GM03348 (cell line): Measurements from ENCODE around the gene SLC24A3.
"Not testable (repeated sequence)": the region's sequence is repeated elsewhere in the genome, so short reads cannot be mapped to it uniquely, and the experiment has no call there.

Source experiments
- DNase-seq: peaks from one replicate; pipeline ENCODE4 v3.0.0; 2012; ENCODE audit warnings: low spot score

SLC24A3 gene

GRCh38 chr20:19633985-19634384, 421.5 kb downstream of the SLC24A3 start:
- DNase-seq, result no peak

GRCh38 chr20:19639471-19640045, 427.1 kb downstream of the SLC24A3 start:
- DNase-seq, result not testable (repeated sequence)

GRCh38 chr20:19642860-19643259, 430.4 kb downstream of the SLC24A3 start:
- no peak for DNase-seq

GRCh38 chr20:19644085-19644484, 431.6 kb downstream of the SLC24A3 start:
- no peak for DNase-seq

- no peak for DNase-seq
Observed at GRCh38 chr20:19646963-19647362, 434.5 kb downstream of the SLC24A3 start.

GRCh38 chr20:19648024-19648423, 435.6 kb downstream of the SLC24A3 start:
- no peak for DNase-seq

- DNase-seq, result no peak
Observed at GRCh38 chr20:19649041-19649440, 436.6 kb downstream of the SLC24A3 start.

- DNase-seq, result no peak
Observed at GRCh38 chr20:19652591-19653026, 440.2 kb downstream of the SLC24A3 start.

GRCh38 chr20:19653327-19653726, 440.9 kb downstream of the SLC24A3 start:
- DNase-seq, result no peak

- no peak for DNase-seq
Observed at GRCh38 chr20:19654921-19655320, 442.5 kb downstream of the SLC24A3 start.

- no peak for DNase-seq
Observed at GRCh38 chr20:19658137-19658536, 445.7 kb downstream of the SLC24A3 start.

- no peak for DNase-seq
Observed at GRCh38 chr20:19659448-19659847, 447.0 kb downstream of the SLC24A3 start.

GRCh38 chr20:19660808-19661378, 448.5 kb downstream of the SLC24A3 start:
- no peak for DNase-seq

GRCh38 chr20:19661717-19662636, 449.5 kb downstream of the SLC24A3 start:
- DNase-seq, result peak; percentile 83

- DNase-seq, result no peak
Observed at GRCh38 chr20:19662637-19662995, 450.2 kb downstream of the SLC24A3 start.

GRCh38 chr20:19668418-19668817, 456.0 kb downstream of the SLC24A3 start:
- no peak for DNase-seq

GRCh38 chr20:19670829-19671228, 458.4 kb downstream of the SLC24A3 start:
- no peak for DNase-seq

- no peak for DNase-seq
Observed at GRCh38 chr20:19671374-19671773, 458.9 kb downstream of the SLC24A3 start.

- no peak for DNase-seq
Observed at GRCh38 chr20:19672498-19672897, 460.1 kb downstream of the SLC24A3 start.

GRCh38 chr20:19673575-19673974, 461.1 kb downstream of the SLC24A3 start:
- no peak for DNase-seq

GRCh38 chr20:19676202-19676601, 463.8 kb downstream of the SLC24A3 start:
- no peak for DNase-seq

- no peak for DNase-seq
Observed at GRCh38 chr20:19677336-19677735, 464.9 kb downstream of the SLC24A3 start.

GRCh38 chr20:19678591-19678990, 466.1 kb downstream of the SLC24A3 start:
- DNase-seq, result not testable (repeated sequence)
